ENCODE data around the gene NFYA.

Gene NFYA

DNA sequence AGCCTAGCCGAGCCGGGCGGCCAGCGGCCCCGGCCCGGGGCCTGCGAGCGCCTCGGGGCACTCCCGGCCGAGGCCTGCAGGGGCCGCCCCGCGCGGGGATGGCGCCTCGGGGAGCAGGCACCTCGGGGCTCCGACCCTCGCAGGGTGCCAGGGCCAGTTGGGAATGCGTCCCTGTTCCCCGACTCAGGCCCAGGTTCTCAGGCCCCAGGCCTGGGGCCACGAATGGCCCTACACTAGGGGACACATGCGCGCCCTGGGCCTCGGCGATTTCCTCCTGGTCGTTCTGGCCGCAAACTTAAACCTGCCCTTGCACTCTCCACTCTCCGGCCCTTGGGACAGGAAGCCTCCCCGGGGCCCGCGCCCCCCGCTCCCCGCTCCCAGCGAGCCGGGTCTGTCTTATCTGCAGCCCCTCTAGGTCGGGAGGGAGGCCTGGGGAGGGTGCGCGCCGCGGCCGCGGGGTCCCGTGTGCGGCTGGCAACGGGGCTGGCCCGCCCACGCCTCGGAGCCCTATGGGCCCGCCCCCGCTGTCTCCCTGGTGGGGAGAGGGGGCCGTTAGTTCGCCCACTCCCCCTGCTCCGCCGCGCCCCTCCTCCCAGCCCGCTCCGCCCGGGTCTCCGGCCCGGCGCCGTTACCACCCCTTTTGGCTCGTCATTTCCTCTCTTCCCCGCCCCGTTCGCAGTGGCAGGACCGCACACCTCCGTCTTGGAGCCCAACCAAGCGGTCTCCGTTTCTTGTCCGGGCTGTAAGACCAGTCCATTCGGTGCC is 611 bp downstream of the NFYA start:
- FAIRE-seq = peak; percentile 85

DNA sequence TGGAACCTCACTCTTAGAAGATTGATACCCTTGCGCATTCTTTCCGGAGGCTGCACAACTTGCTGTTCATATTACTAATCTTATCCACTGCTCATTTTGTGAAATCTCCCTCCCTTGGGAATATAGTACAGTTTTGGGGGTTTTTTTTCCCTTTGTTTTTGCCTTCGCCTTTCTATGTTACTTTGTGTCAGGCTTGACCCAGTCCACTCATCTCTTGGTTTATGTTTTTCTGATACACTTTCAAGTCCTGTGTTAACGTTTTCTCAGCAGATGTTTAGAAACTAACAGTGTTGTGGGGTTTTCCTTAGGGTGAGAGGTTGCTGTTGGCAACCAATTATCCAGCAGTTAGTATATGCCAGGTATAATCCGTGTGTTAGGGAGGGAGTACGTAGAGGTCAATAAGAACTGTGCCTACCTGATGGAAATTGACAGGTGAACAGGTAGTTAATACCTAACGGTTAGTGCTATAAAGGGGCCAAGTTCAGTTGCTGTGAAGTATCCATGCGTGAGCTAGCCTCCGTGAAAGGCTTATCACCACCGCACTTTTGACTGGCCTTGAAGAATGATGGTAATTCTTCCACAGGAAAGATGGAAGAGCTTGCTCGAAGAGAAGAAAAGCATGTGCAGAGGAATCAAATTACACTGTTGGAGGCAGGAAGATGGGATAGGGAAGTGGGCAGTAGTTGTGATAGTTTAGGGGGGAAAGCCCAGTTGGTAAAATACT is 1.4 kb downstream of the NFYA start:
- no peak for DNase-seq (ENCODE audit: insufficient read length, low spot score)
- no peak for TF ChIP-seq POLR2A (IDR thresholded peaks at IDR 0.05; ENCODE audit: low read depth, low read length)

More for the DNA sequence above, 611 bp downstream of the NFYA start:
- TF ChIP-seq POLR2A (IDR thresholded peaks at IDR 0.05; ENCODE audit: low read depth, low read length) = peak; percentile 57; the same call in 1 of the 2 replicates
- DNase-seq (ENCODE audit: insufficient read length, low spot score) = peak; percentile 59

DNA sequence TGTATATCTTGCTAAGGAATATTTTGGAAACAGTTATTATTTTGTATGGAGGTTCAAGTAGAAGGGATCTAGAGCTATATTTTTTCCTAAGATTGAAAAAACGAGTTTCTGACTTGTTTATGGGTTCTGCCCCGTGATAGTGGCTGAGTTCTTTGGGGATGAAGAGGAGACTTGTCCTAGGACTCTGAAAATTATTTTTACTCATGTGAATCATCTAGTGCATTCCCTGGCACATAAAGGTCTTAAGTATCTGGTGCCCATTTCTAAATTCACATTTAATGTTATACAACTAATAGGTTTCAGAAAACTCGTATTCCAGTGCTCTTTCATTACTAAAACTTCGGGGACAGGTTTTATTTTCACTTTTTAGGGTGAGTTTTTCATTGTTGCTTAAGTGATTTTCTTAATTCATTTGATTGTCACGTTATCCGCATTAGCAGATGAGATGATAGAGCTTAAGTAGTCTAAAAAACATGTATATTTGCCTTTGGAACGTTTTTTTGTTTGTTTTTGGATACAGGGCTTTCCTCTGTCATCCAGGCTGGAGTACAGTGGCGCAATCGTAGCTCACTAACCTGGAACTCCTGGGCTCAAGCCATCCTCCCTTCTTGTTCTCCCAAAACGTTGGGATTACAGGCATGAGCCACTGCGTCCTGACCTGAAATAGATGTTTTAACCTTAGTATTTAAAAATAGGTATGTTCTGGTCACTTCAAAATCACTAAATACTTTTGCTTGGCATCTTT is 2.1 kb downstream of the NFYA start:
- no peak for DNase-seq (ENCODE audit: insufficient read length, low spot score)
- TF ChIP-seq POLR2A (IDR thresholded peaks at IDR 0.05; ENCODE audit: low read depth, low read length) = no peak
- no peak for FAIRE-seq

More for the DNA sequence above, 1.4 kb downstream of the NFYA start:
- peak; percentile 11 for FAIRE-seq

DNA sequence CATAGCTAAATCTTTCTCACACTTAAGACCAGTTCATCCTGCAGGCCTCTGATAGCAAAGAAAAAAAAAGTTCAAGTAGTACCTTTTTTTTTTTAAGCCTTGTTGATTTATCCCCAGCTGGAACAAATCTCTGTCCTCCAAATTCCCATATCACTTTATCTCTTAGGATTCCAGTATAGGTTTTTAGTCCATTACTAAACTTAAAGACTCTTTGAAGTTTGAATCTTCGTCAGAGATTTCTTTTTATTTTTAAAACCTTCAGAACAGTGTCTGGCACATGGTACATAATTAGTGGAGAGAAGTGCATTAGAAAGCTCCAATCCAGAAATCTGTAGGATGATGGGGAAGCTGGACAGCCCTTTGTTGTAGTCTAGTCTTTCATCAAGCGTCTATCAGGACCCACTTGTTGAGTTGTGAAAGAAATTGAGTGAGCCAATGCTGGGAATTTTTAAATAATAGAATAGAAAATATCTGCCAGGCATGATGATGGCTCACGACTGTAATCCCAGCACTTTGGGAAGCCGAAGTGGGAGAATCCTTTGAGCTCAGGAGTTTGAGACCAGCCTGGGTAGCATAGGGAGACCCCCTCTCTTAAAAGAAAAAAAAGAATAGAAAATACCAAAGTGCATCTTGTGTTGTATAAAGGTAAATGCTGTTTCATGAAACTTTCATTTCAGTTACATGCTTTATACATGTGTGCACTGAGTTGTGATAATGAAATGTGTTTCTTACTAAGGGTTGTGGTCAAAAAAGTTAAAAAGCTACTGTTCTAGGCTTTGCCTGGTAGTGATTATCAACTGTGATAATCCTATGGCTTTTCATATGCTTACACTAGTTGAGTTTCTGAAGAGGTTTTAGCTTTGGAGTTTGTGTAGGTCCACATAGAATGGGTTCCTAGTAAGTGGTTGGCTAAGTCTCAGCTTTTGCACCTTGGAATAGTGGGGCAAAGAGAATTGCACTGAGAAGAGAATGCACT is 3.2 kb downstream of the NFYA start:
- DNase-seq (ENCODE audit: insufficient read length, low spot score) (no peak), FAIRE-seq (no peak)
- no peak for TF ChIP-seq POLR2A (IDR thresholded peaks at IDR 0.05; ENCODE audit: low read depth, low read length)

DNA sequence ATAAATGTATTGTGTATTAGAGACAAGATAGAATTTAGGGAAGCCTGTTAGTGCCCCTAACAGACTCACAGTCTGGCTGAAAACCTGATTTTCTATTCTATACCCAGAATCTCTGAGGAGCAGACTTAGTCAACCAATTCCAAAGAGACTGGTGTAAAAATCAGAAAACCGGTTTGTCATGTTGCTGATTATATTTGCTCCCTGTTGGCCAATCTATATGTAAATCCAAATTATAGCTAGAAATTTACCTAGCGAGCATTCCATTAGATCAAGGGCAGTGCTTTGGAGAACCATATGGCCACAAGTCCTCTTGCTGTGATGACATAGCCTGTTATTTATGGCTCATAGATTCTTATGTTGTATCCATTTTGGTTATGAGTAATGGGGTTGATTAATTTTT is 4.8 kb downstream of the NFYA start:
- TF ChIP-seq POLR2A (IDR thresholded peaks at IDR 0.05; ENCODE audit: low read depth, low read length) = no peak
- FAIRE-seq = no peak
- no peak for DNase-seq (ENCODE audit: insufficient read length, low spot score)

DNA sequence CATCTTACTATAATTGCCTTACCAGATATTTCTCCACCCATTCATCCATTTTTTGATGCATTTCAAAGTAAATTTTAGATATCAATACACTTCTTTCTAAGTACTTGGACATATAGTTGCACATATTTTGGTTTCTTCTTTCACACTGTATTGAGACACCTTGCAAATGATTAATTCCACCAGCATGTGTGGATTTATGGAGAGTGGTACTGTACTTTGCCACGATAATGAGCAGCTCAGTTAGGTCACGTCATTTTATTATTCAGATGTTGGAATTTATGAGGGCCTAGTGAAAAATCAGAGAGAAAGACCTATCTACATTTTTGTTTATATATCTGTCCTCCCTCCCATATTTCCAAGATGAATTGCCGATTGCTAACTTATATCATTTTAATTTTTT is 5.3 kb downstream of the NFYA start:
- FAIRE-seq = no peak
- DNase-seq (ENCODE audit: insufficient read length, low spot score) = no peak
- no peak for TF ChIP-seq POLR2A (IDR thresholded peaks at IDR 0.05; ENCODE audit: low read depth, low read length)

DNA sequence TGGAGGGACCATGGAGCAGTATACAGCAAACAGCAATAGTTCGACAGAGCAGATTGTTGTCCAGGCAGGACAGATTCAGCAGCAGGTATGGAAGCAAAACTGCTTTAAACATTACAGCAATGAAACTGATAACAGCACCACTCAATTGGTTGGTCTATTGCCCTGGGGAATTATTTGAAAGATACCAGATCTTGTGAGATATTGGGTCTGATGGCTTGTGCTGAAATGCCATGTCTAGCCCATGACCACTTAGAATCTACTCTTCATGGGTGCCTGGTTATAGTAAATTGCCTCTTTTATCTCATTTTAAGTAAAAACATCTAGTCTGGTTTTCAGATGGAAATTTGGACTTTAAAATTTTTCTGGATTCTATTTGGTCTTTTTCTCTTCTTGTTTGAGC is 6.3 kb downstream of the NFYA start:
- DNase-seq (ENCODE audit: insufficient read length, low spot score) = no peak
- no peak for FAIRE-seq
- TF ChIP-seq POLR2A (IDR thresholded peaks at IDR 0.05; ENCODE audit: low read depth, low read length) = no peak

DNA sequence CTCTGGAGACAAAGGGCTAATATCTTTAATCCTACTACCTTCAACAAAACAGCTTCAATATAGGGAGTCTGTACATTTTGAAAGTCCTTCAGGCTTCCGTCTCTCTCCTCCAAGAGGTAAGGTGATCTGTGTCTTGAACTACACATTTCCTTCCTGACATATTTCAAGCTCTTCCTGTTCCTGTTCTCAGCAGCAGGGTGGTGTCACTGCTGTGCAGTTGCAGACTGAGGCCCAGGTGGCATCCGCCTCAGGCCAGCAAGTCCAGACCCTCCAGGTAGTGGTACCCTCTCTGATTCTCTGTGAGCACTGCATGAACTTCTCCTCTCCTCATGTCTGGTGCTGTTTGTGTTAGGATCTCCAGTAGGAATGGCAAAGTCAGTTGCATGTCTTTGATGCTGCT is 7.8 kb downstream of the NFYA start:
- DNase-seq (ENCODE audit: insufficient read length, low spot score) (no peak), FAIRE-seq (no peak)
- no peak for TF ChIP-seq POLR2A (IDR thresholded peaks at IDR 0.05; ENCODE audit: low read depth, low read length)

DNA sequence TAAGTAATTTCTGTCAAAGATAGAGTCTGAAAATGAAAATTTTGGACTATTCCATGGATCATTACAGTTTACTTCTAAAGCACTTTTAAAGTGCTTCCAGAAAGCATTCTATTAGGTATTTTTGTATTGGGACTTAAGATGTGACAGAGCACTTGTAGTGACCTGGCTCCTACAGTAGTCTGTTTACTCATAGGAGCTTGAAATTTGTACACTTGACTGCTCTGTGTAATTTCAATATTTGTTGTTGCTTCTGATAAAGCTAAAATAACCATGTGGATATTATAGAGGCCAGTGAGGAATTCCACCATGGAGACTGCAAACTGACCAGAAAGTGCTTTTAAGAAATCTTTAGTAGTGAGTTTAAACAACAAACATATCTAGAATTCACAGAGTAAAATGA is 10.3 kb downstream of the NFYA start:
- no peak for TF ChIP-seq POLR2A (IDR thresholded peaks at IDR 0.05; ENCODE audit: low read depth, low read length)
- DNase-seq (ENCODE audit: insufficient read length, low spot score) = no peak
- FAIRE-seq = no peak

DNA sequence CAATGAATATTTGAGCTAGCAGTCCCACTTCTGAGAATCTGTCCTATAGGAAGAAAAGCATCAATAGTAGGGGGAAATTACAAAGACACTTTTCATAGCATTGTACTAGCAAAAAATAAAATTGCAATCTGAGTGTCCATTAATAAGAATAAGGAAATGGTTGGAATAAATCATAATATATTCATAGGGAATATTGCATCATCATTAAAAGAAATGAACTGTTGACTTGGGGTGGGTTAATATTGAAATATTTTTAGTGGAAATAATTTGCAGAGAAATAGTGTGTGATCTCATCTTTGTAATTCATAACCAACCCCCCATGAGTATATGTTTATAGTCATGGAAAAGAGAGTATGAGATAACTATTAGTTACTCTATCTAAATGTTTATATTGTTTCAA is 12.4 kb downstream of the NFYA start:
- no peak for FAIRE-seq
- DNase-seq (ENCODE audit: insufficient read length, low spot score) = no peak
- TF ChIP-seq POLR2A (IDR thresholded peaks at IDR 0.05; ENCODE audit: low read depth, low read length) = no peak

DNA sequence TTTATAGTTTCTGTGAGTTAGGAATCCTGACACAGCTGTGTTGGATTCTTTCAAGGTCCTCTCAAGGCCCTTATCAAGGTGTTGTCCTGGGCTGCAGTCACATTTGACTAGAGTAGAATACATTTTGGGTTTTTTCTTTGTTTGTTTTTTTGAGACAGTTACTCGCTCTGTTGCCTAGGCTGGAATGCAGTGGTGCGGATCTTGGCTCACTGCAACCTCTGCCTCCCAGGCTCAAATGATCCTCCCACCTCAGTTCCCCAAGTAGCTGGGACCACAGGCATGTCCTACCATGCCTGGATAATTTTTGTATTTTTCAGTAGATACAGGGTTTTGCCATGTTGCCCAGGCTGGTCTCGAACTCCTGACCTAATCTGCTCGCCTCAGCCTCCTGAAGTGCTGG is 15.7 kb downstream of the NFYA start:
- no peak for TF ChIP-seq POLR2A (IDR thresholded peaks at IDR 0.05; ENCODE audit: low read depth, low read length)
- no peak for FAIRE-seq
- no peak for DNase-seq (ENCODE audit: insufficient read length, low spot score)

DNA sequence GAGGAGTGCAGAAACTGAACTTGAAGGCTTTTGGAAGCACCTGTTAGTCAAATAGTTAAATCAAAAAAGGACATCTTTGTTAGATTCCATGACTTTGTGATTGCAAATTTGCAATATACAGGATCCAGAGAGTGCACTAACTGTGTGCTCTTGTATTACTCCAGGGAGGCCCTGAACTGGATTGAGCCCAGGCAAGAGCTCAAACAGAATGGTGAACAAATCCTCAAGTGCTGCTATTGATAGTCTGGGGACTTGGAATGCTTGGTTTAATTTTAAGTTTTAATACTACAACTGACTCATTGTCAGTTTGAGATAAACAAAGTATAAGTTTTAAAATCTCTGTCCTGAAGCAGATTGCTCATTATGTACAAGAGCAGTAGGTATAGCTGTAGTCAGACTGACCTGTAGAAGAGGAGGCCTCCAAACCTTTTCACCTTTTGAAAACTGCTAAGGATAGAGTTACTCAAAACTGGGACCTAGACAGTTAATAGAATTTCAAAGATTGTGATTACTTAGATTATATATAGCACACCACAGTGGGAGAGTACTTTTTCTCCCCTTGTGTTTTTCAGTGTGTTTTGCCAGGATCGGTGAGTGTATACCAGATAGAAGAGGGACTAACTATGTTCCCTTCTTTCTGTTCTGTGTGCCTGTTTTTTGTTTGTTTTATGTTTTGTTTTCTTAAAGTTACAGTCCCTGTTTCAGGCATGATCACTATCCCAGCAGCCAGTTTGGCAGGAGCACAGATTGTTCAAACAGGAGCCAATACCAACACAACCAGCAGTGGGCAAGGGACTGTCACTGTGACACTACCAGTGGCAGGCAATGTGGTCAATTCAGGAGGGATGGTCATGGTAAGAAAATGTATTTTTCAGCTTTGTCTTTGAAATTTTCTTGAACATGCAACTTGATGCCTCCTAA is 18.3 kb downstream of the NFYA start:
- DNase-seq (ENCODE audit: insufficient read length, low spot score) = no peak
- TF ChIP-seq POLR2A (IDR thresholded peaks at IDR 0.05; ENCODE audit: low read depth, low read length) = no peak
- FAIRE-seq = no peak

All from H54 (cell line).